Rectal smooth muscle tissue (tissue), 1 donor: ENCODE results near the gene DHX16.
"Not testable (repeated sequence)": the region's sequence is repeated elsewhere in the genome, so short reads cannot be mapped to it uniquely, and the experiment has no call there.

Experiments used
- H3K27ac ChIP-seq: one replicate; pipeline ENCODE4 v1.7.0; 2013; ENCODE audit warnings: low read depth, low read length, inconsistent platforms
- H3K27me3 ChIP-seq: one replicate; pipeline ENCODE4 v1.7.0; 2013; ENCODE audit warnings: low read length; ENCODE audit not compliant: control insufficient read depth, insufficient read depth
- H3K36me3 ChIP-seq: one replicate; pipeline ENCODE4 v1.7.0; 2013; ENCODE audit warnings: low read length; ENCODE audit not compliant: control insufficient read depth, insufficient read depth
- H3K4me1 ChIP-seq: one replicate; pipeline ENCODE4 v1.7.0; 2013; ENCODE audit warnings: low read length; ENCODE audit not compliant: control insufficient read depth, insufficient read depth
- H3K4me3 ChIP-seq: one replicate; pipeline ENCODE4 v1.7.0; 2013; ENCODE audit warnings: low read length
- H3K9ac ChIP-seq: one replicate; pipeline ENCODE4 v1.7.0; 2013; ENCODE audit warnings: low read length

The DHX16 gene

GRCh38 chr6:30682143-30683117 lies 9.6 kb upstream of the DHX16 start:
- Histone ChIP-seq H3K27me3 (no peaks in the 10 kb centered on the region), H3K9ac (peak overlapping the region; percentile 91), H3K4me1 (peaks cover 31% of the 10 kb centered on the region), H3K27ac (peak overlapping the region; percentile 99), H3K36me3 (peaks cover 11% of the 10 kb centered on the region), H3K4me3 (peak overlapping the region; percentile 66)

- H3K4me3 ChIP-seq = peak overlapping the region; percentile 66
- peak overlapping the region; percentile 57 for H3K9ac ChIP-seq
- peaks cover 31% of the 10 kb centered on the region for H3K4me1 ChIP-seq
- peak overlapping the region; percentile 99 for H3K27ac ChIP-seq
- H3K36me3 ChIP-seq = peaks cover 18% of the 10 kb centered on the region
- no peaks in the 10 kb centered on the region for H3K27me3 ChIP-seq
These were observed 8.9 kb upstream of the DHX16 start for GRCh38 chr6:30681766-30682142.

- peak overlapping the region; percentile 54 for H3K4me3 ChIP-seq
- peak overlapping the region; percentile 77 for H3K27ac ChIP-seq
These were observed 7.1 kb upstream of the DHX16 start for GRCh38 chr6:30679765-30680535.

GRCh38 chr6:30678964-30679726 lies 6.3 kb upstream of the DHX16 start:
- H3K9ac ChIP-seq = no peak overlapping the region
- H3K4me1 ChIP-seq = peaks cover 31% of the 10 kb centered on the region
- H3K36me3 ChIP-seq = peaks cover 22% of the 10 kb centered on the region
- H3K27ac ChIP-seq = peak overlapping the region; percentile 77
- peak overlapping the region; percentile 54 for H3K4me3 ChIP-seq
- no peaks in the 10 kb centered on the region for H3K27me3 ChIP-seq

More at GRCh38 chr6:30679765-30680535, 7.1 kb upstream of the DHX16 start:
- H3K36me3 ChIP-seq = peaks cover 22% of the 10 kb centered on the region
- H3K27me3 ChIP-seq = no peaks in the 10 kb centered on the region
- H3K9ac ChIP-seq = no peak overlapping the region
- H3K4me1 ChIP-seq = peaks cover 31% of the 10 kb centered on the region

- Histone ChIP-seq H3K36me3 (peaks cover 22% of the 10 kb centered on the region), H3K27me3 (no peaks in the 10 kb centered on the region), H3K4me1 (peaks cover 20% of the 10 kb centered on the region), H3K4me3 (no peak overlapping the region), H3K27ac (no peak overlapping the region), H3K9ac (no peak overlapping the region)
These were observed 4.0 kb upstream of the DHX16 start for GRCh38 chr6:30676660-30677285.

- H3K4me3 ChIP-seq = no peak overlapping the region
- no peak overlapping the region for H3K9ac ChIP-seq
- H3K27me3 ChIP-seq = no peaks in the 10 kb centered on the region
- H3K27ac ChIP-seq = no peak overlapping the region
- H3K36me3 ChIP-seq = peaks cover 23% of the 10 kb centered on the region
- peaks cover 5% of the 10 kb centered on the region for H3K4me1 ChIP-seq
These were observed 1.9 kb downstream of the DHX16 start for GRCh38 chr6:30670760-30671527.

- not testable (repeated sequence) for H3K4me3 ChIP-seq, H3K27me3 ChIP-seq, H3K4me1 ChIP-seq, H3K9ac ChIP-seq, H3K27ac ChIP-seq
- peaks cover 58% of the 10 kb centered on the region for H3K36me3 ChIP-seq
These were observed 6.5 kb downstream of the DHX16 start for GRCh38 chr6:30666300-30666699.

- Histone ChIP-seq H3K4me1 (no peaks in the 10 kb centered on the region), H3K36me3 (peaks cover 53% of the 10 kb centered on the region)
These were observed 7.6 kb downstream of the DHX16 start for GRCh38 chr6:30664994-30665767.

GRCh38 chr6:30657922-30658321 lies 14.9 kb downstream of the DHX16 start:
- H3K4me1 ChIP-seq, H3K4me3 ChIP-seq, H3K27me3 ChIP-seq, H3K9ac ChIP-seq, H3K27ac ChIP-seq: not testable (repeated sequence)
- peaks cover 63% of the 10 kb centered on the region for H3K36me3 ChIP-seq

More at GRCh38 chr6:30664994-30665767, 7.6 kb downstream of the DHX16 start:
- H3K4me3 ChIP-seq = no peak overlapping the region
- H3K9ac ChIP-seq = no peak overlapping the region
- H3K27ac ChIP-seq = no peak overlapping the region
- no peaks in the 10 kb centered on the region for H3K27me3 ChIP-seq

GRCh38 chr6:30657454-30657853 lies 15.4 kb downstream of the DHX16 start:
- H3K4me3 ChIP-seq = no peak overlapping the region
- no peak overlapping the region for H3K9ac ChIP-seq
- H3K4me1 ChIP-seq = no peaks in the 10 kb centered on the region
- no peak overlapping the region for H3K27ac ChIP-seq
- no peaks in the 10 kb centered on the region for H3K27me3 ChIP-seq
- H3K36me3 ChIP-seq = peaks cover 64% of the 10 kb centered on the region

GRCh38 chr6:30656513-30656912 lies 16.3 kb downstream of the DHX16 start:
- no peaks in the 10 kb centered on the region for H3K4me1 ChIP-seq
- no peak overlapping the region for H3K27ac ChIP-seq
- peaks cover 63% of the 10 kb centered on the region for H3K36me3 ChIP-seq
- H3K4me3 ChIP-seq = no peak overlapping the region
- no peaks in the 10 kb centered on the region for H3K27me3 ChIP-seq
- no peak overlapping the region for H3K9ac ChIP-seq
